ENCODE measurements around the gene ATP6V1G2.

GRCh38 chr6:31559958-31560696 lies 13.7 kb upstream of the ATP6V1G2 start:
- TF ChIP-seq CTCF (IDR thresholded peaks at IDR 0.05; ENCODE audit: poor library complexity, severe bottlenecking) (no peak), SMC3 (conservative IDR thresholded peaks at IDR 0.05; ENCODE audit: poor library complexity) (no peak), EZH2 (IDR thresholded peaks at IDR 0.05; ENCODE audit: borderline replicate concordance, insufficient read depth, low read length, poor library complexity, severe bottlenecking) (no peak), TAF1 (IDR thresholded peaks at IDR 0.05; ENCODE audit: low read depth) (no peak), POLR2AphosphoS5 (IDR thresholded peaks at IDR 0.05) (no peak)

Measured in neural cell (in vitro differentiated cells).